GM19395 (cell line): Measurements from ENCODE around the gene EXOC6B.

ENCODE experiments used
- ATAC-seq: cut with Tn5 transposase; IDR thresholded peaks from one replicate; pipeline ENCODE4 v1.9.1; 2021; ENCODE audit warnings: mild to moderate bottlenecking, moderate library complexity; ENCODE audit not compliant: unreplicated experiment

EXOC6B gene

GRCh38 chr2:72128059-72128842, 697.6 kb downstream of the EXOC6B start:
- ATAC-seq, result no peak

GRCh38 chr2:72127401-72128058, 698.3 kb downstream of the EXOC6B start:
- ATAC-seq, result no peak

GRCh38 chr2:72126186-72127100, 699.4 kb downstream of the EXOC6B start:
- ATAC-seq, result no peak
